HG02571 (cell line): ENCODE measurements around the gene ACTA2.
A peak's percentile ranks its signal among the peaks of the same experiment; 100 is the strongest.

Experiments
- ATAC-seq: cut with Tn5 transposase; IDR thresholded peaks from one replicate; pipeline ENCODE4 v1.9.1; 2021; ENCODE audit warnings: mild to moderate bottlenecking, moderate library complexity; ENCODE audit not compliant: unreplicated experiment

The ACTA2 gene

DNA sequence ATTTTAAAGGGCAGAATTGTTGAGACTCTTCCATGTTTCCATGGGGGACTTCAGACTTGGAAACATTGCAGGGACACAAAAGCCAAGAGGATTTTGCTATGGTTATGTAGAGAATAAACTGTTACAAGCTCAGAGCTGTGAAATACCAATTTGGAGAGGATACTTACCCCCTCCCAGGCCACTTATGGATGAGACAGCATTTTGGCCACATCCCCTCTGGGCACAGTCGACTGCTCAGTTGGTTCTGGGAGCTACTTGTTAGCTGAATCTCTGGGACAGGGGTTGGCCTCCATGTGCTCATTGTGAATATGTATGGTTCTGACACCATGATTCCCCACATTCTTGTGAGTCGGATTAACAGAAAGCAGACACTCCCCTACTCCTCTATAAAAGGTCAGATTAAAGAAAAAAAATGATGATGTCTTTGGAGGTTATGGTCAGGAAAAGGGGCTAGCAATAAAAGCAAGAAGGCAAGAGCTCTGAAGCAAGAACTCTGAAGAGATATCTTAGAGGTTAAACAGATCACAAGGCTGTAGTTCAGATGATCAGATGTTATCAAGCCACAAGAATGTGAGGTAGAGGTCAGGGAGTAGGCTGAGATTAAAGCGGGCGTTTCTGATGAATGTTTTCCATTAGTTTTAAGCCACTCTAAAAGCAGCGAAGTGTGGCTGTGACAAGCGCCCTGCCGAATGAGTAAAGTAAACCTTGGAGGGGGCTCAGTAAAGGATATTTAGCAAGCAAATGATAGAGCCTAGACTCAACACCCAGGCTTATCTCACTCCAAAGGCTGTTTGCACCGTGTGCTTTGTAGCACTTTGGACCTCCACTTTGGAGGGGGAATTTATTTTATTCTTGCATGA is 55.3 kb downstream of the ACTA2 start:
- ATAC-seq, result no peak

DNA sequence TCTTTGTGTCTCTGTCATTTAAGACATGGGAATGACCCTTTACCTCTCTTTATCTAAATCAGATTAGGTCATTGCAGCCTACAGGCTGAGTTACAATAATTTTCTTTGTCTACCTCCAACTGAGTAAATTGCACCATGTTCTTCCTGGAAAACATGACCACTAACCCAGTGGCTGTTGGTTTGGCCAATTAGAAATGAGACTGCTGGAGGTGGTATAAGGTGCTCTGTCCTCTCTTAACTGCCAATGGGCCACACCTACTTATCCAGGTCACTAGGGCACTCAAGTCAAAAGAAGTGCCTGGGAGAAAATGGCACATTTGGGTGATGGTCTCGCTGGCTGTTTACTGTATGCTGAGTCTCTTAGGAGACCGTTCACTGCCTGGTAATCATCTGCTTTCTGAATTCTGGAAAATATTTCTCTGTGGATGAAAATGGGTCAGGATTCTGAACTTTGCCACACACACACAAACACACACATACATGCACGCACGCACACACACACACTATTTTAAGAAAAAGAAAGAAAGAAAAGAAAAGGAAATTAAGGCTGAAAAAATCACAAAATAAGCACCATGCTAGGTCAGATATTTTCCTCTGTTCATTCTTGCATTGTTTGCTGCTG is 56.1 kb downstream of the ACTA2 start:
- no peak for ATAC-seq

DNA sequence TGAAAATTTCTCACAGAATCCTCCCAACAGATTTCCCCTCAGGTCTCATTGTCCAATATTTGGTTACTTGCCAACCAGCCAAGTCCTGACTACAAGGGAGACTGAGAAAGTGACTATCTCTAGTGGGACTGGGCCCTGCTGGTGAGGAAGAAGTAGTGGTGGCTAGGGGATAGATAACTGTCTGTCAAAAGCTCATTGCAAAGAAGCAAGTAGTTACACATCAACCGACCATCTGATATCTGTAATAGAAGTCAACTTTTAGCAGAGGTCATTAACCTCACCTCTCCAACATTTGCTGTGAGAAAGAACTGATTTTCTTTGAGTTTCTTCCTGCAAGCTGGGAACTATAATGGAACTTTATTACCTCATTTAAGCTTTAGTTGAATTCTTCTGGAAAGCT is 57.3 kb downstream of the ACTA2 start:
- no peak for ATAC-seq

DNA sequence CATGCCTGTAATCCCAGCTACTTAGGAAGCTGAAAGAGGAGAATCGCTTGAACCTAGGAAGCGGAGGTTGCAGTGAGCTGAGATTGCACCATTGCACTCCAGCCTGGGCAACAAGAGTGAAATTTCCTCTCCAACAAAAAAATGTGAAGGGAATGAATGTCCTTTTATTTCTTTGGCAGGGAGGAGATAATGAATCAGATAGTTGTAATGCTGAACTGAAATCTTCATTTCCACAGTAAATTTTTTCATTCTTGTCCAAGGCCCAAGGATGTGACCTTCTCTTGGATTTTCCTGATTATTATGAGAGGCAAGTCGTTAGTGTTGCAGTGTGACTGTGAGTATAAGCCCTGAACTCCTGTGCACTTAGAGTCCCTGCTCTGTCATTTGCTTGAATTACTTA is 59.0 kb downstream of the ACTA2 start:
- no peak for ATAC-seq

DNA sequence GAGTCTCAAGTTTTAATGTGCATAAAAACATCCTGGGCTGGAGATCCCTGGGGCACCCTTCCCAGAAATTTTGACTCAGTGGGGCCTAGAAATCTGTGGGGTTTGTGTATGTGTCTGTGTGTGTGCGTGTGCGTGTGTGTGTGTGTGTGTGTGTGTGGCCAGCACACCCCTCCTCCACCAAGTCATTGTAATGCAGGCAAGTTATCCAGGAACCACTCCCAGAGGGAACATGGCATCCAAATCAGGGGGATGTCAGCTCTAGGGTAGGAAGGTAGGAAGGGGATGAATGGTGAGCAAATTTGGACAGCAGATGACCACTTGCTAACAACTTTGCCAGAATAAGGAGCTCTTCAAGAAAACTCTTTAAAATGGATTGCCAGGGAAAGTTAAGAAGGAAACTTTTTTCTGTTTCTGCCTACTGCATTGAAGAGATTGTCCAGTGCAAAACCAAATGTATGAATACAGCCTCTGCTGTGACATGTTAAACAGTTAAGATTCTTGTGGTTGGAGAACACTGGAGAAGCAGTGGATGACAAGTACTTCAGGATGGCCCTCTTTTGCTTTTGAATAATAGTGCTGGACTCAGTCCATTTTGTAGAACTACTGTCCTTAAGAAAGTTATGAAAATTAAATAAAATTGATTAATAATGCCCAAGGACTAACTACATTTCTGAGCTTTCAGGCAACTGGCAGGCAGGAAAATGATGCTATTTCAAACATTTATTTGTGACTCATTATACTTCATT is 60.2 kb downstream of the ACTA2 start:
- no peak for ATAC-seq

DNA sequence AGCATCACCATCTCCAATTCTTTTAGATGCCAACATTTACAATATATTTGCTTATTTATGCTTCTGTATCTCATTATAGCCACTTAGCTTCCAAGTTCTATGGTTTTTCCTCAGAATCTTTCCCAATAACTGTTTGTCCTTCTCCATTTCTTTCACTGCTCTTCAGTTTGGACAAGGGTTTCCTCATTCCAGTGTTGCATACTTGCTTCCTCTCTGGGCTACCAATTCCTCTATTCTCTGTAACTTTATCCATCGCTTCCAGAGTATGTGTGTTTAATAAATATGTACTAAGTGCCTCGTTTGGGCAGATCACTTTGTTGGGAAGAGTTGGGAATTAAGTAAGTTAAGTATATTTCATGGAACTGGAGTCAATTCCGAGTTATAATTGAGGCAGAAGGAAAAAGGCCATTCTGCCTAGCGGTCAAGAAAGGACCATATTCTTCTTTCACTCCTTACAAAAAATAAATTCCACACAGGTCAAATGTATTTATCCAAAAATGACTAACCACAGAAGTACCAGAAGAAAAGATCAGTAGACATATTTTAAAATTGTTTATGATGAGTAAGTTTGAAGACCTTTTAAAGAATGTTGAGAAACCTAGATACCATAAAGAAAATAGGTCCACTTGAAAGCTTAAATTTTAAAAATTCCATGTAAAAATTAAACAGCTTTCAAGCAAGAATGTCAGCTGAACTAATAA is 61.7 kb downstream of the ACTA2 start:
- no peak for ATAC-seq

DNA sequence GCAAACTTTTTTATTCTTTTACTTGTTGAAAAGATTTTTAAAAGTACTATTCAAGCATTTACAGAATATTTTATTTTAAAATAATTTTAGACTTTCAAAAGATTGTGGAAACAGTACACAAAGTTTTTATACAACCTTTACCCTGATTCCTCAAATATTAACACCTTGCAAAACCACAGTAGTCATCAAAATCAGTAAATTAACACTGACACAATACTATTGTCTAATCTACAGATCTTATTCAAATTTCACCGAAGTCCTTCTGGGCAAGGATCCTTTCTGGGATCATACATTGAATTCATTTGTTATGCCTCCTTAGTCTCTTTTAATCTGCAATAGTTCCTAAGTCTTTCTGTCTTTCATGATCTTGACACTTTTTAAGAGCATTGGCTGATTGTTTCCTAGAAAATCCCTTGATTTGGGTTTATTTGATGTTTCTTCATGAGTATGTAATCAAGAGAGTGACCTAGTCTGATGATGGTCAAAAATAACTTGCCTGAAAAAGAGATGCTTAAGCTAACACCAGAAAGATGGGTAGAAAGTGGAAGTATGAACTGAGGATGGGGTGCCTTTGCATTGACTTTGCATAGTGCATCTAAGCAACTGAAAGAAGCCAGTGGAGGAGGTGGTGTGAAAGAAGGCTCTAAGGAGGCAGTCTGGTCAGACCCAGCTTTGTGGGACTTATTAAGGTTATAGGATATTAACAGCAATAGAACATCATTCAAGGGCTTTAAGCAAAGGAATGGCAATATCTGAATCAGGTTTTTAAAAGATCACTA is 62.8 kb downstream of the ACTA2 start:
- ATAC-seq, result peak; percentile 76

DNA sequence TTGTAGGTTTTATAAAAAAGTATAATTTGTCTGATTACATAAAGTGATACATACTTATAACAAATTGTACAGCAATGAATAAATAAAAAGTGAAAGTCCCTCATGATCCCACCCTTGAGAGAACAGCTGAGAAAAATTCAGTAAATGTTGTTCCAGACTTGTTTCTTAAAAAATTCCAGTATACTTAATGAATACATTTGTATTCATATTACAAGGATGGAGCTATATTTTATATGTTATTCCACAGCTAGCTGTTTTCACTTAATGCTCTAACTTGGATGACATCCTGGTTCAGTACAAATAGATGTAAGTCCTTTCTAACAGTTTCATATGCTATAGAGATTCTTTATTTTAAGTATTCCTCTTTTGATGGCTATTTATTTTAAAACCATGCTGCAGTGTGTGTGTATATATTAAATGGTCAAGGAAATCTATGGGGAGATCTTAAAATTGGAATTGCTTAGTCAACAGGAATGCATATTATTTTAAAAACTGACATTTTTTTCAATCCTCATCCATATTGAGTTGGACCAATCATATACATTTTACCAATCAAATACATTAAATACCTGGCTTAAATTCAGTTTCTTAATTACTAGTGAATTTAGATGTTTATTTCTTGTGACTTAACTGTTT is 63.6 kb downstream of the ACTA2 start:
- no peak for ATAC-seq

DNA sequence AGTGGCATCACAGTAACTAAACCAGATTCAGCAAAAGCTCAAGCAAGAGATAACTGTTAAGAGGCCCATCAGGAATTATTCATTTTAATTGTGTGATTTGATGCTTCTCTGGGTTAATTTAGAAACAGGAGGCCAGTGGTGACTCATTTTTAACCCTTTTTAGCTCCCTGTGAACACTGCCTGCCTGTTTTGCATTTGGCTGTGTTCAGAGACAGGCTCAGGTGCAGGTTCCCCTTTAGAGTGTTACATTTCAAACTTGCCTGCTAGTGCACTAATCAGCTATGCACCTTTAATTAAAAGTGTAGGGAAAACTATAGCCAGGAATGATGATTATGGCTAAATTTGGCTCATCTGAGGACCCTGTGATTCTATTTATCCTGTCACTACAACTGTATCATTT is 66.0 kb downstream of the ACTA2 start:
- ATAC-seq, result peak; percentile 53
